HL-60 (cell line): ENCODE measurements around the gene ADGRG6.

Experiments
- GABPA ChIP-seq: IDR thresholded peaks from 2 replicates; pipeline ENCODE4 v1.6.1; 2012; ENCODE audit warnings: low read depth
- POLR2AphosphoS5 ChIP-seq: IDR thresholded peaks from 2 replicates; pipeline ENCODE4 v1.6.1; 2012; ENCODE audit warnings: low read depth
- TF ChIP-seq, protein P1 (sequence below): IDR thresholded peaks from one replicate; pipeline ENCODE4 v1.5.1; 2011; ENCODE audit warnings: low read length, control low read depth, inconsistent platforms; ENCODE audit not compliant: insufficient read depth

GRCh38 chr6:142345261-142345660 is 43.5 kb downstream of the ADGRG6 start:
- TF ChIP-seq, protein P1, sequence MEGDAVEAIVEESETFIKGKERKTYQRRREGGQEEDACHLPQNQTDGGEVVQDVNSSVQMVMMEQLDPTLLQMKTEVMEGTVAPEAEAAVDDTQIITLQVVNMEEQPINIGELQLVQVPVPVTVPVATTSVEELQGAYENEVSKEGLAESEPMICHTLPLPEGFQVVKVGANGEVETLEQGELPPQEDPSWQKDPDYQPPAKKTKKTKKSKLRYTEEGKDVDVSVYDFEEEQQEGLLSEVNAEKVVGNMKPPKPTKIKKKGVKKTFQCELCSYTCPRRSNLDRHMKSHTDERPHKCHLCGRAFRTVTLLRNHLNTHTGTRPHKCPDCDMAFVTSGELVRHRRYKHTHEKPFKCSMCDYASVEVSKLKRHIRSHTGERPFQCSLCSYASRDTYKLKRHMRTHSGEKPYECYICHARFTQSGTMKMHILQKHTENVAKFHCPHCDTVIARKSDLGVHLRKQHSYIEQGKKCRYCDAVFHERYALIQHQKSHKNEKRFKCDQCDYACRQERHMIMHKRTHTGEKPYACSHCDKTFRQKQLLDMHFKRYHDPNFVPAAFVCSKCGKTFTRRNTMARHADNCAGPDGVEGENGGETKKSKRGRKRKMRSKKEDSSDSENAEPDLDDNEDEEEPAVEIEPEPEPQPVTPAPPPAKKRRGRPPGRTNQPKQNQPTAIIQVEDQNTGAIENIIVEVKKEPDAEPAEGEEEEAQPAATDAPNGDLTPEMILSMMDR, result no peak
- no peak for TF ChIP-seq GABPA
- TF ChIP-seq POLR2AphosphoS5, result no peak
